PC-3 (cell line): Measurements from ENCODE around the gene RDX. TPM values are rescaled to one million over a fixed set of nuclear protein-coding genes. Genes with fewer than 3 reads are reported as not detected.

Source experiments
- ATAC-seq: fragments of 200-7000 bp; cut with Tn5 transposase; 2 replicates; pipeline ENCODE4 v1.9.1; 2020; ENCODE audit warnings: mild to moderate bottlenecking, moderate library complexity
- BruUV-seq: library from RNA; stranded (reverse); fragments of 400-500 nt; replicated peaks from 2 replicates; lab custom pipeline; 2021; lab: Mats Ljungman, UMichigan
- CTCF ChIA-PET: fragments of 300-600 bp; sonication (Branson Sonifier 250); formaldehyde crosslinking; loops from one replicate; lab custom pipeline; 2022; ENCODE audit warnings: antibody characterized with exemption; lab: Charles Lee
- POLR2A ChIA-PET: fragments of 300-600 bp; sonication (Branson Sonifier 250); formaldehyde crosslinking; loops from one replicate; lab custom pipeline; 2022; ENCODE audit warnings: antibody characterized with exemption; ENCODE audit not compliant: unreplicated experiment; lab: Charles Lee
- DNase-seq: peaks from one replicate; pipeline ENCODE4 v3.0.0-alpha.2; 2015
- H2AFZ ChIP-seq: fragments of 300-600 bp; sonication (generic); 2 replicates; pipeline ENCODE4 v1.6.0; 2016; ENCODE audit warnings: antibody characterized with exemption, low read length
- H3F3A ChIP-seq: fragments of 300-600 bp; sonication (generic); one replicate; pipeline ENCODE4 v1.6.0; 2017; ENCODE audit warnings: antibody characterized with exemption, low read length, control low read depth, mild to moderate bottlenecking; ENCODE audit not compliant: unreplicated experiment
- H3K27ac ChIP-seq: fragments of 300-600 bp; sonication (generic); 2 replicates; pipeline ENCODE4 v1.5.1; 2016; ENCODE audit warnings: mild to moderate bottlenecking, low read length
- H3K27me3 ChIP-seq: fragments of 300-600 bp; sonication (generic); 2 replicates; pipeline ENCODE4 v1.6.1; 2016; ENCODE audit warnings: low read length, mixed read lengths
- H3K36me3 ChIP-seq: fragments of 300-600 bp; sonication (generic); 2 replicates; pipeline ENCODE4 v1.6.1; 2016; ENCODE audit warnings: low read depth, mixed run types, low read length, mixed read lengths
- H3K4me1 ChIP-seq: fragments of 300-600 bp; sonication (generic); 2 replicates; pipeline ENCODE4 v1.5.1; 2016; ENCODE audit warnings: low read length; ENCODE audit not compliant: insufficient read depth
- H3K4me2 ChIP-seq: fragments of 300-600 bp; sonication (generic); 2 replicates; pipeline ENCODE4 v1.6.0; 2016; ENCODE audit warnings: low read length
- H3K4me3 ChIP-seq: fragments of 300-600 bp; sonication (generic); 2 replicates; pipeline ENCODE4 v1.5.1; 2016; ENCODE audit warnings: mild to moderate bottlenecking, low read length, mixed read lengths
- H3K79me2 ChIP-seq: fragments of 300-600 bp; sonication (generic); 2 replicates; pipeline ENCODE4 v1.6.1; 2017; ENCODE audit warnings: low read length, mixed read lengths
- H3K9ac ChIP-seq: fragments of 300-600 bp; sonication (generic); 2 replicates; pipeline ENCODE4 v1.6.0; 2016; ENCODE audit warnings: mild to moderate bottlenecking, low read length
- H3K9me2 ChIP-seq: fragments of 300-600 bp; sonication (generic); replicated peaks from 2 replicates; pipeline ENCODE4 v1.6.1; 2016; ENCODE audit warnings: mixed run types, low read length, mixed read lengths
- H3K9me3 ChIP-seq: fragments of 300-600 bp; sonication (generic); 2 replicates; pipeline ENCODE4 v1.6.1; 2016; ENCODE audit warnings: low read length, mixed read lengths
- H4K20me1 ChIP-seq: fragments of 300-600 bp; sonication (generic); 2 replicates; pipeline ENCODE4 v1.6.1; 2016; ENCODE audit warnings: low read length, mixed read lengths
- CTCF ChIP-seq: fragments of 300-600 bp; sonication (generic); conservative IDR thresholded peaks from 2 replicates; pipeline ENCODE4 v1.5.1; 2017; ENCODE audit warnings: antibody characterized with exemption, low read depth, mild to moderate bottlenecking, low read length
- EZH2 ChIP-seq: fragments of 300-600 bp; sonication (generic); IDR thresholded peaks from one replicate; pipeline ENCODE4 v1.6.1; 2017; ENCODE audit warnings: antibody characterized with exemption, mild to moderate bottlenecking, low read length; ENCODE audit not compliant: unreplicated experiment
- EZH2phosphoT487 ChIP-seq: fragments of 300-600 bp; sonication (generic); IDR thresholded peaks from 2 replicates; pipeline ENCODE4 v1.6.1; 2018; ENCODE audit warnings: mild to moderate bottlenecking, antibody characterized with exemption, low read length, borderline replicate concordance
- intact Hi-C: fragments of 100-400 bp; cut with micrococcal nuclease; formaldehyde crosslinking; loops from 2 replicates; pipeline ENCODE4 v1.9.0; 2023
- total RNA-seq: library from RNA; depleted of rRNA; stranded (reverse); fragments of >200 nt; gene quantifications from 2 replicates; pipeline ENCODE4 v1.2.3, GENCODE V29; 2014

The RDX gene
- total RNA-seq, 1 experiment from 2014 or later: 86.2 TPM

GRCh38 chr11:110298301-110298765 lies 1.9 kb upstream of the RDX start:
- Histone ChIP-seq H4K20me1 (peaks cover 23% of the 10 kb centered on the region), H3K9me3 (no peaks in the 10 kb centered on the region), H3K4me3 (peak overlapping the region; percentile 97; the same call in 1 of the 2 replicates), H3K79me2 (peaks cover 30% of the 10 kb centered on the region), H3F3A (peaks cover 11% of the 10 kb centered on the region), H3K9ac (peak overlapping the region; percentile 97), H3K4me2 (peak overlapping the region; percentile 89), H2AFZ (0 out of 2 replicates have a peak overlapping the region, but pooled peaks have one; percentile 0), H3K4me1 (peaks cover 49% of the 10 kb centered on the region), H3K9me2 (no peaks in the 10 kb centered on the region), H3K36me3 (no peaks in the 10 kb centered on the region), H3K27ac (peak overlapping the region; percentile 91), H3K27me3 (no peaks in the 10 kb centered on the region)
- no peak for ATAC-seq
- no TSS peak for BruUV-seq
- intact Hi-C loops: loop anchor here (5.0 kb wide), 3 partner anchors 149 to 356 kb away; no protein-coding TSS in a partner anchor
- DNase-seq: peak; percentile 73
- no peak for TF ChIP-seq EZH2phosphoT487
- TF ChIP-seq CTCF: no peak
- TF ChIP-seq EZH2: no peak
- ChIA-PET CTCF (interaction anchor here (0.5 to 1.6 kb wide), 2 partner anchors 69 to 97 kb away, joined by 3 to 8 read pairs; no protein-coding TSS in a partner anchor), POLR2A (no interaction called here)

GRCh38 chr11:110297726-110298300 lies 1.4 kb upstream of the RDX start:
- Histone ChIP-seq H3K4me2 (peak overlapping the region; percentile 89), H3K36me3 (no peaks in the 10 kb centered on the region), H3F3A (peaks cover 11% of the 10 kb centered on the region), H2AFZ (peak overlapping the region; percentile 67), H3K4me3 (peak overlapping the region; percentile 97), H3K4me1 (peaks cover 49% of the 10 kb centered on the region), H3K27me3 (no peaks in the 10 kb centered on the region), H3K9me2 (no peaks in the 10 kb centered on the region), H3K79me2 (peaks cover 35% of the 10 kb centered on the region), H3K27ac (peak overlapping the region; percentile 91), H3K9me3 (no peaks in the 10 kb centered on the region), H4K20me1 (peaks cover 28% of the 10 kb centered on the region), H3K9ac (peak overlapping the region; percentile 97)
- no peak for TF ChIP-seq CTCF
- no peak for TF ChIP-seq EZH2
- no peak for TF ChIP-seq EZH2phosphoT487
- ATAC-seq: no peak
- POLR2A ChIA-PET: interaction anchor here (0.7 kb wide), 2 partner anchors 70 to 102 kb away, joined by 3 read pairs; no protein-coding TSS in a partner anchor
- CTCF ChIA-PET: interaction anchor here (0.5 to 1.6 kb wide), 5 partner anchors 8 to 97 kb away, joined by 3 to 8 read pairs (median 3); no protein-coding TSS in a partner anchor
- intact Hi-C loops: loop anchor here (1.0 to 5.0 kb wide), 6 partner anchors 7 to 356 kb away; no protein-coding TSS in a partner anchor
- BruUV-seq: no TSS peak
- peak; percentile 48 for DNase-seq
